Right ventricle myocardium inferior (tissue), 1 donor: ENCODE data around the gene MROH7. TPM values are rescaled to one million over a fixed set of nuclear protein-coding genes. Genes with fewer than 3 reads are reported as not detected.

ENCODE experiments used
- ATAC-seq: fragments of 200-7000 bp; cut with Tn5 transposase; one replicate; pipeline ENCODE4 v1.9.1; 2020; ENCODE audit warnings: mild to moderate bottlenecking, moderate library complexity
- DNase-seq: peaks from one replicate; pipeline ENCODE4 v3.0.0; 2021; ENCODE audit errors: missing footprints
- intact Hi-C: fragments of 100-400 bp; cut with DNase I; formaldehyde crosslinking; loops from one replicate; pipeline ENCODE4 v1.11.0; 2022
- long read RNA-seq: library from polyadenylated mRNA; unstranded; transcript quantifications from one replicate; pipeline ENCODE4 v2.0.0, GENCODE V29; 2021
- total RNA-seq: library from RNA; stranded (reverse); fragmentation: NEBNext Ultra II Directional; extraction: Animal tissue kit (Norgen Biotek cat#: 25700); gene quantifications from one replicate; pipeline ENCODE4 v1.2.1, GENCODE V29; 2021
- donor health status: DM: no; HTN: yes; CAD: no; lungs with severe emphysema.

MROH7 gene
- 3.8 TPM for total RNA-seq
- long read RNA-seq, partial matches to known transcripts: 1 of 2 reads
- long read RNA-seq, other reads (novel, unspliced or antisense): 1 of 2 reads

DNA sequence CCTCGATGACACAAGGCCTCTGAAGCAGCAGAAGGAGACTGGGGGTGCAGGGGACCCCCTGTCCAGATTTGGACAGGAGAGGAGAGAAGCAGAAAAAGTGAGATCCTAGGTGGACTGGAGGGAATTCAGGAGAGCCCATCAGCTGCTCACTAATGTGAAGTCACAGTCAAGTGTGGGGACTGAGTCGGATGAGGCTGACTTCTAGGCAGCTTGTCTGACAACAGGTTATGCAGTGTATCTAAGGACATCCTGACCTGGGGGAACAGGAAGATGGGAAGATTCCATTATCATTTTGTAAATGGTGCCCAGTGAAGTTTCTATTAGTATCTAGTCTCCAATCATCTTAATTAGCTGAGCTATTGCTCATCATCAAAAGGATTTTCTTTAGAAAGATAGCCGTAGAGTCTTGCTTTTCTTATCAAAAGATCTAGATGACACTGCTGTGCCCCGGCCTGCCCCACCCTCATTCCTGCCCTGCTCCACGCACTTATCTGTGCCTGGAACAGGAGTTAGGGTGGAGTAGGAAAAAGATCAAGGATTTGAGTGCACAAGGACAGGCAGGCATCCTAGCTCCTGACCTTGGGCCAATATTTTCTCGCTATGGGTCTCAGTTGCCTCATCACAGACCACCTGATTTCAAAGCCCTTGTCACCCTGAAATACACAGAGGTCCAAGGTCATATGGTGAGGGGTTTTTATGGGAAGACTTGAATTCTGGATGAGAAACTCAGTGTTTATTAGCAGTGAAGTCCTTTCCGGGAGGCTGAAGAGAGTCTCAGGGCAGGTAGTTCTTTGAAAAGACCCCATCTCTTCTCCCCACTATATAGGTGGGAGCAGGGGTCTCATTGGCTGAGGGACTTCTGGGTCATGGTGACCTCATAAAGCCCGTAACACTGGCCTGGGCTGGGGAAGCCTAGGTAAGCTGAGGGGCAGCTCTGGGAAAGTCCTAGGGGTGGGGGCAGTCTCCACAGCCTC lies at the start of gene MROH7:
Gene MROH7, plus strand, starts transcription at position 924 of the 974 bp plus-strand sequence. CDS start 11,141 bp downstream, outside the sequence.
- DNase-seq: no peak
- intact Hi-C loops: no loop called here
- no peak for ATAC-seq

DNA sequence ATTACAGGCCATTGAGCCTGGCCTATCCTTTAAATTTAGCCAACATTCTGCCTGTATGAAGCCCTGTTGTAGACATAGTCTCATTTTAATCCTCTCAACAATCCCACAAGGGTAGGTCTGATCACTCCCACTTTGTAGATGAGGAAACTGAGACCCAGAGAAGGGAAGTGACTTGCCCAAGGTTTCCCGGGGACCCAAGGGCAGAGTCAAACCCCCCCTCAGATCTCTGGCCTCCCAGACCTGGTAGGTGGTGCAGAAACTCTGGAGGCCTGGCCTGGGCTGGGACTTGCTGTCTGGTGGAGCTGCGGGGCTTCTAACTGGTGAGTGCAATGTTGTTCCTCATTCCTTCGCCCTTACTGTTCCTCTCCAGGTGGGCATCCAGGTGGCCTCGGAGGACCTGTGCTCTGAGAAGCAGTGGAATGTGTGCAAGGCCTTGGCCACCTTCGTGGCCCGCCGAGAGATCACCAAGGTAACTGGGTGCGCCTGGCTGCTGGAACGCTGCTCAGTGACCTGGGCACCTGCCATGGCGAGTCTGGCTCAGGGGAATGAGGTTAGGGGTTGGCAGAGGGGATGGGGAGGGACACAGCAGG lies 47.9 kb upstream of the MROH7 start:
- intact Hi-C loops: no loop called here

DNA sequence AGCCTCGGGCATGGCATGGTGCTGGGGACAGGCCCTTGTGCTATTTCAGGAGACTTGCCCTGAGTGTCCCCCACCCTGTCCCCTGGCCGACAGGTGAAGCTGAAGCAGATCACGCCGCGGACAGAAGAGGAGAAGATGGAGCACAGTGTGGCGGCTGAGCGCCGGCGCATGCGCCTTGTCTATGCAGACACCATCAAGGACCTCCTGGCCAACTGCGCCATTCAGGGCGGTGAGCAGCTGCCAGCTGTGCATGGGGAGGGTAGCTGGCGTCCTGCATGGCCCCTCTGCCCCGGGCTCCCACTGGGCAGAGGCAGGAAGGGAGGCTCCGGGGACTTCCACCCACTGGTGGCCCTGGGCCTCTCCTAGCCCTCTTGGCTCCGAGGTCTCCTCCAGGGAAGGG lies 47.1 kb upstream of the MROH7 start:
- ATAC-seq (no peak), DNase-seq (no peak)
- intact Hi-C loops: no loop called here

More for the DNA sequence above, 47.9 kb upstream of the MROH7 start:
- ATAC-seq: no peak
- DNase-seq: no peak

GRCh38 chr1:54595956-54596498 lies 45.6 kb upstream of the MROH7 start:
- ATAC-seq (peak; percentile 19), DNase-seq (no peak)
- intact Hi-C loops: no loop called here

DNA sequence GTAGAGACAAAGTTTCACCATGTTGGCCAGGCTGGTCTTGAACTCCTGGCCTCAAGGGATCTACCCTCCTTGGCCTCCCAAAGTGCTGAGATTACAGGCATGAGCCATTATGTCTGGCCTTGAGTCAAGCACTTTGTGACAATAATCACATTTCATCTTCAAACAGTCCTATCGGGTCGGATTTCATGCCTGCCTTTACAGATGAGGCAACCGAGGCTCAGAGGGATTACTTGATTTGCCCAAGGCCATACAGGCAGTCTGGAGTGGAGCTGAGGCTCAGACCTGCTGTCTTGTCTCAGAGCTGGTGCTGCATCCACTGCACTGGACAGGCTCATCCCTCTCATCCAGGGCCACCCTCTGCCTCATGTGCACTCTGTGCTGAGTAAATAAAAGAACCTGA lies 44.8 kb upstream of the MROH7 start:
- intact Hi-C loops: no loop called here
- DNase-seq (no peak), ATAC-seq (no peak)

GRCh38 chr1:54597455-54598030 lies 44.0 kb upstream of the MROH7 start:
- intact Hi-C loops: no loop called here
- ATAC-seq: no peak
- no peak for DNase-seq

GRCh38 chr1:54599211-54599823 lies 42.3 kb upstream of the MROH7 start:
- intact Hi-C loops: no loop called here
- no peak for DNase-seq
- no peak for ATAC-seq

DNA sequence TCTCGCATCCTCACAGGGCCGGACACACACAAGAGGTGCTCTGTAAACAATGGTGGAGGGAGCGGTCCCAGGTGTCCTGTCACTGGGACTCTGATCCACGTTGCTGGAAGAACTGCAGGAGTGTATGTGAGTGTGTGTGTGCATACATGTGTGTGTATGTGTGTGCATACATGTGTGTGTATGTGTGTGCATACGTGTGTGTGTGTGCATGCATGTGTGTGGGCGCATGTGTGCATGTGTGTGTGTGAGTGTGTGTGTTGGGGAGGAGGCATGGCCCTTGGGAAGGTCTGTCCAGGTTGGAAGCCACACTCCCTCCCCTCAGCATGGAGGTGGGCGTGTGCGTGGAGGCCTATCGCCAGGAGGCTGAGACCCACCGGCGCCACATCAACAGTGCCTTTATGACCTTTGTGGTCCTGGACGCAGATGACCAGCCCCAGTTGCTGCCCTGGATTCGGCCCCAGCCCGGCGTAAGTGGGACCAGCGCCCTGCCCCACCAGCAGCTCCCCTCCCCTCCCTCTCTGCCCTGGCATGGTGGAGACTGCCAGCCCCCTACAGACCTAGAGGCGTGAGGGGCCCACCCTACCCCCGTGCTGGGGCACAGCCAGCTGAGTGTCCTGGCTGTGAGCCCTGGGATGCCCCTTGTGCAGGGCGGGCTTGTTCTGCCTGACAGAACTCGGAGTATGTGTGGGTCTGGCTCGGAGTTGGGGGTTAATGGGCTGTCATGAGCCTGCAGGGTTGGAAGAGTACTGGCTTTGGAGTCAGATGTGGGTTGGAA lies 40.5 kb upstream of the MROH7 start:
- ATAC-seq (no peak), DNase-seq (no peak)
- intact Hi-C loops: no loop called here

GRCh38 chr1:54601730-54602129 lies 39.9 kb upstream of the MROH7 start:
- no peak for ATAC-seq
- no peak for DNase-seq
- intact Hi-C loops: no loop called here

GRCh38 chr1:54602554-54602953 lies 39.0 kb upstream of the MROH7 start:
- ATAC-seq (no peak), DNase-seq (no peak)

GRCh38 chr1:54603241-54603640 lies 38.3 kb upstream of the MROH7 start:
- ATAC-seq: no peak
- intact Hi-C loops: no loop called here

More at GRCh38 chr1:54602554-54602953, 39.0 kb upstream of the MROH7 start:
- intact Hi-C loops: no loop called here

DNA sequence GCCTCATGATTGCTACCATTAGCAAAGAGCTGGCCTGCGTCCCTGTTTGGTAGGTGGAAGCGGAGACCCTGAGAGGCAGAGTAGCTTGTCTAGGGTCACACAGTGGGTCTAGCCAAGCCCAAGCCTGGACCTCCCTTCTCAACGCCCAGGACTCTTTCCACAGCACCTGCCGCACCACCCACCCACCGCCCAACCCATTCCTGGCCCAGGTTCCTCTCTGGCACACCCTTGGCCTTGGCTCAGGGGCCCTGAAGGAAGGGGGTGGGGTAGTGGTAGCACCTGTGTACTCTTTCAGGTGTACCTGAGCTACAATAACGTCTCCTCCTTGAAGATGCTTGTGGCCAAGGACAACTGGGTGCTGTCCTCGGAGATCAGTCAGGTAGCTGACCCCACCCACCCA lies 37.5 kb upstream of the MROH7 start:
- ATAC-seq (no peak), DNase-seq (no peak)
- intact Hi-C loops: no loop called here

More at GRCh38 chr1:54603241-54603640, 38.3 kb upstream of the MROH7 start:
- no peak for DNase-seq

- intact Hi-C loops: no loop called here
- DNase-seq: no peak
Measured at GRCh38 chr1:54604572-54605370, 36.8 kb upstream of the MROH7 start.

GRCh38 chr1:54606096-54606989 lies 35.2 kb upstream of the MROH7 start:
- intact Hi-C loops: no loop called here
- no peak for DNase-seq
- no peak for ATAC-seq

More at GRCh38 chr1:54604572-54605370, 36.8 kb upstream of the MROH7 start:
- no peak for ATAC-seq

GRCh38 chr1:54606990-54607325 lies 34.6 kb upstream of the MROH7 start:
- intact Hi-C loops: no loop called here
- ATAC-seq: no peak
- no peak for DNase-seq

DNA sequence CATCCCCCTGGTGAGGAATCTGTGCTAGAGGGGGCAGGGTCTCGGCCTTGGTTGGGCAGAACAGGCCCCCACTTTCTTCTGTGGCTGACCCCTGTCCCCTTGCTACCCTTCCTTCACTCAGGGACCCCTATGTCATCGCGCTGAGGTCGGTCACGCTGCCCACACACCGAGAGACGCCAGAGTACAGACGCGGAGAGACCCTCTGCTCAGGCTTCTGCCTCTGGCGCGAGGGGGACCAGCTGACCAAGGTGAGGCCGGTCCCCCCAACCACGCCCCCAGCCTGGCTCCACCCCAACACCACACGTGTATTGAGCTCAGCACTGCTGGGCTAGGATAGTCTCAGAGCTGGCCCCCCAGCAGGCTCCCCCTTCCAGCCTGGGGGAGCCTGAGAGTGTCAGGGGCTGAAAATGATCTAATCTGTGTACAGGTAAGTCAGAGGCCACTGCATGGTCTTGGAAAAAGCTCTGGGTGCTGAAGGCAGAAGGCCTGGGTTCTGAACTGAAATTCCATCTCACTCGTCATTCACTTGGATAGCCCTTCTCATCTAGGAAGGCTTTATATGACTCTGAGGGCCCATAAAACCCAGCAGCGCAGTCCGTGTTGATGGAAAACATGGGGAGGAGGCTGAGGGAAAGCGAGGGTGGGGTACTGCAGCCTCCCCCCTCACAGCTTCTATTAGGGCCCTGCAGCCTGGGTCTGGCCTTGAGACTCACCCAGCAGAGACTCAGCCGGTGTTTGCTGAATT lies 33.6 kb upstream of the MROH7 start:
- no peak for DNase-seq
- no peak for ATAC-seq

More for the DNA sequence above, 33.6 kb upstream of the MROH7 start:
- intact Hi-C loops: no loop called here
